A549 treated with Mapracorat at 1 μM for 4 hours (cell line): ENCODE measurements around the gene SLC25A31. TPM values are rescaled to one million over a fixed set of nuclear protein-coding genes. Genes with fewer than 3 reads are reported as not detected.

ENCODE experiments used
- total RNA-seq: library from RNA; stranded (reverse); fragments of 200-300 nt; extraction: Qiagen RNA extraction; gene quantifications from 5 replicates; pipeline ENCODE4 v1.2.3, GENCODE V29; 2022

SLC25A31 gene
- not detected in 5 replicates for total RNA-seq

DNA sequence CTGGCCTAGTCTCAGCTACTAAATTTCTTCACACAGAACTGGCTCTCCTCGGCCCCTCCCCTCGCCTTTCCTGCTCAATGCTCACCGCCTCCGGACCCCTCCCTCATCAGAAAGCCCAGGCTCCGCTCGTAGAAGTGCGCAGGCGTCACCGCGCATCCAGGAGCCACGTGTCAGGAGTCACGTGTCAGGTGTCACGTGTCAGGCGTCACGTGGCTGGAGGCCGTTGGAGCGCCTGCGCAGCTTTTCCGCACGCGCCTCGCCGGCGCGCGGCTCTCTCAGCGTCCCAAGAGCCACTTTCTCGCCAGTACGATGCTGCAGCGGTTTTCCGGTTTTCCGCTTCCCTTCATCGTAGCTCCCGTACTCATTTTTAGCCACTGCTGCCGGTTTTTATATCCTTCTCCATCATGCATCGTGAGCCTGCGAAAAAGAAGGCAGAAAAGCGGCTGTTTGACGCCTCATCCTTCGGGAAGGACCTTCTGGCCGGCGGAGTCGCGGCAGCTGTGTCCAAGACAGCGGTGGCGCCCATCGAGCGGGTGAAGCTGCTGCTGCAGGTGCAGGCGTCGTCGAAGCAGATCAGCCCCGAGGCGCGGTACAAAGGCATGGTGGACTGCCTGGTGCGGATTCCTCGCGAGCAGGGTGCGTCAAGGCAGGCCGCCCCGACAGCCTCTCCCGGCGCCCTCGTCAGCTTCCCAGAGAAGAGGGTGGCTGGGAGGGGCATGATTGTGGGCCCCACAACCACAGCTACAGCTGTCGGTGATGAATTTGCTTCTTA, at the start of gene SLC25A31:
SLC25A31 (plus strand) TSS at position 259 of the 772 bp plus-strand sequence; CDS start at position 405, 146 bp downstream.

DNA sequence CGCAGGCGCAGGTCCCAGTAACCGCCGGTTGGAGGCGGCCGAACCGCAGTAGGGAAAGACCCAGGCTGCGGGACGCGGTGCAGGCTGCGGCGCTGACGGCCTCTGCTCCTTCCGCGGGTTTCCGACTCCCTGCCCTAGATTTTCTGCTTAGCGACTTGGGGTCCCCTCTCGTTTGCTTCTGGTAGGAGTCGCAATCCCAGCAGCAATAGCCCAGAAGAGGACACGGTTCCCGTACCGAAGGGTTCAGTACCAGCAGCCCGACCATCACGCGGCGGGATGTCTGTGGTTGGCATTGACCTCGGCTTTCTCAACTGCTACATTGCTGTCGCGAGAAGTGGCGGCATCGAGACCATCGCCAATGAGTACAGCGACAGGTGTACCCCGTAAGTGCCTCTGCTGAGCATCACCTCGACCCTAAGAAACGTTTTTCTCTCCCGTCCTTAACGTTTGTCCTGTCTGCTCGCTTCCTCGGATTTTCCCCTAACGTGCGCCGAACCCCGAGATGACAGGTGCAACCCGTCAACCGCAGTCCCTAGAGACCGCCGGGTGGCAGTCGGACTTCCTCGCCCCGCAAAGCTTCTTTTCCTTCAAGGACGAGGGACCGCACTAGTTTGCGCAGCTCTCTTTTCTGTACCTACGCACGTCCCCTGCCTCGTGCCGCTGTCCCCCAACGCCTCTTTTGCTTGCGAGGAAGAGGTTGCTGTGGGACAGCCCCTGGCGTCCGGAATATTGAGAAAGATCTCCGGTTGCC, 52.2 kb downstream of the SLC25A31 start, which contains the start of gene HSPA4L:
HSPA4L (plus strand) TSS at position 48 of the 751 bp plus-strand sequence; CDS start at position 277, 229 bp downstream.

Other genes with a start within 250 kb of the SLC25A31 start
- 0.87 to 1.8 TPM (median 1.1 TPM) in 5 replicates for gene INTU, start 97.4 kb upstream of the SLC25A31 start, total RNA-seq
- 6.5 to 8.0 TPM (median 7.2 TPM) in 5 replicates for gene HSPA4L, start 51.9 kb downstream of the SLC25A31 start, total RNA-seq
- gene PLK4, start 150.5 kb downstream of the SLC25A31 start, total RNA-seq = 13.4 to 18.2 TPM (median 13.6 TPM) in 5 replicates
- gene MFSD8, start 234.8 kb downstream of the SLC25A31 start, total RNA-seq = 12.6 to 14.5 TPM (median 13.8 TPM) in 5 replicates
- 2.8 to 3.7 TPM (median 3.4 TPM) in 5 replicates for gene ABHD18, start 235.0 kb downstream of the SLC25A31 start, total RNA-seq